Femur (tissue), 1 donor: ENCODE results near the gene GALNT18.

Source experiments
- DNase-seq: peaks from one replicate; pipeline ENCODE4 v3.0.0-alpha.2; 2017

The GALNT18 gene

DNA sequence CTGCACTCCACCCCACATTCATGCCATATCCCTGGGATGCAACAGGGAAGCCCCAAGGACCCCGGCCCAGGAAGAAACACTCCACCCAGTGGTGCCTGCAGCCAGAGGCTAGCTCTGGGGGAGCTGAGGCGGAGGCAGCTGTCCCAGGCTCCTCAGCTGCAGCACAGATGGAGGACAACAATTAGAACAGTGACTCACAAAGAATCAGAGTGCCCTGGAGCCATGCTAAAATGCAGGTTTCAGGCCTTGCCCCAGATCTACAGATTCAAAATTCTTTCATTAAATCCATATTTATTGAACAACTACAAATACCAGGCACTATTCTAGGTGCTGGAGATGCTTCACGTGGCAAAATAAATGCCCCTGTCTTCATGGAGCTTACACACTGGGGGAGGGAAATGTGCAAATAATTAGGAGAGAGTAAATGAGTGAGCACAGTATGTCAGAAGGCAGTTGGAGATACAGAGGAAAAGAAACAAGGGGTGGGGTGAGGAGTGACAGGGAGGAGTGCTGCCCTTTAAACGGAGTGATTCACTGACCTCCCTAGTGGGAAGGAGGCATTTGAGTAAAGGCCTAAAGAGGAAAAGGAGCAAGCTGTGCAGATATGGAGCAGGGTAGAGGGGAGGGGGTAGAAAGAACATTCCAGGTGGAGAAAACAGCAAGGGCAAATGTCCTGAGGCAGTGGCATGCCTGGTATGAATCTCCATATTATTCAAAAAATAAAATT lies 195.4 kb downstream of the GALNT18 start:
- DNase-seq = no peak

DNA sequence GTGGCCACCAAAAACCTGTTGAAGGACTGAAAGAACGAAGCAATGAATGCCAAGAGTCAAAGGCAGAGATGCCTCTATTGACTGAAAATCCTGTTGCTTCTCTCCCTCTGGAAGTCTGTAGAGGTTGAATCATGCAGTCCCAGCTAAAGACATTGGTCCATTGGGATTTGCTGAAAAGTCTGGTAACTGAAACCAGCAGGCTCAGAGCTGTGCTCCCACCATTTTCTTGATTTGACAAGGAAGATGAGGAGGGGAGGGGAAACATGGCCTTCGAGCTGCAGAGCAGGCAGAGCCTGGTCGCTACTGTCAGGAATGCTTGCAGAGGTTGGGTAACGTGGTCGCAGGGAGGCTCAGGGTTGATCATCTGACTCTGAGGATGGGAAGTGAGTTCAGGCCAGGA lies 196.0 kb downstream of the GALNT18 start:
- no peak for DNase-seq

DNA sequence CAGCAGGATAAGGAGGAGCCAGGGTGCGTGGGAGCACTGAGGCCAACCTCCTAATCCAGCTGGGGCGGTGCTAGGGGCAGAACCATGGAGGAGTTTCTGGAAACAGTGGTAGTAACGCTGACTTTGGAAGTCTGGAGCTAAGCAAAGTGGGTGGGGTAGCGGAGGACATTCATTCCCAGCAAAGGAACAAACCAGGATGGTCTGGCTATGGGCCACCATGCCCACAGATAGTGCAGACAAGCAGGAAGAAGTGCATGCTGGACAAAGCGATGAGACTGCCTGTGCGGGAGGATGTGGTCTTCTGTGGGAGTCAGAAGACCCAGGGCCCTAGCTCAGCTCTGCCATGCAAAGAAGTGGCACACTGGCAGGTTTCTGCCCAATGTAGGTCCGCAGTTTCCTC lies 197.1 kb downstream of the GALNT18 start:
- DNase-seq = peak; percentile 66

DNA sequence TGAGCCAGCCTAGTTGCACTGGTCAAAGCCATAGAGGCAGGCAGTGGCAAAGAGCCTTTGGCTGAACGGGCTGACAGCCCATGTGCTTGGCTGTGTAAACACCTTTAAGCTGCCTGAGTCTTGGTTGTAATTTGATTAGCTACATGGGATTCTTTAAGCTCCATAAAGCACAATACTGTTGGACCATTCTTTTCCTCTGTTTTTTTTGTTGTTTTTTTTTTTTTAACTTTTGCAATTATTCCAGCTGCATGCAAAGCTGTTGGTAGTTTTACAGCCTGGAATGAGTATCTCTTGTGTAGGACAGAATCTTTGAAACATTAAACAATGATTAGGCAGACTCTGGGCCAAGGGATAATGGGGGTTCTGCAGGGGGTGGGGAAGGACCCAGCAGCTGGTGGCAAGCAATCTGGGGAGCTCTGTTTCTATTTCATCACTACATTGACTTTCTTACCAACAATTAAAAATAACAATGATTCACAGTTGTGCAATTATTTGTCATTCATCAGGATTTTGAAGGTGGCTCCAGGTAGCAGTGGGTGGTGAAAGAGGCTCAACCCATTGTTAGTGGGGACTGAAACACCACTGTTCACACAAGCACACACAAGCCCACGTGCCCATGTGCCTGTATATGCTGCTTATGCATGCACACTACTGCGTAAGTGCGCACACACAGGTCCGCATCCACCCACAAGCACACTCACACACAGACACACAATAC lies 199.2 kb downstream of the GALNT18 start:
- DNase-seq = no peak

DNA sequence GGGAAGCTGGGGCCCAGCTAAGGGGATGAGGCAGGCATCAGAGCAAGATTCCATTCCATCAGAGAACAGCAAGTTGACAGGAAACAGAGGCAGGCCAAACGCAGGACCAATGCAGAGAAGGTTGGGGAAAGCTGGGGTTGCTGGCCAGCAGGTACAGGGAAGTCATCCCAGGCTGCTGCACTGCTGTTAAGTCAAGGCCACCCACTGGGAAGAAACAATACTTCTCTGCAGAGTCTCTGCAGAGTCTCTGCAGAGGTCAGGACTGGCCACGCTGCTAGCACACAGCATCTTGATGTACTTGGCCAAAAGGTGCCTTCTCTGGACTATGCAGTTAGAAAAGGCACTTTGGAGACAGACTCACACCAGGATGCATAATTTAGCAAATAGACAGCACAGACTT lies 200.3 kb downstream of the GALNT18 start:
- DNase-seq = no peak

DNA sequence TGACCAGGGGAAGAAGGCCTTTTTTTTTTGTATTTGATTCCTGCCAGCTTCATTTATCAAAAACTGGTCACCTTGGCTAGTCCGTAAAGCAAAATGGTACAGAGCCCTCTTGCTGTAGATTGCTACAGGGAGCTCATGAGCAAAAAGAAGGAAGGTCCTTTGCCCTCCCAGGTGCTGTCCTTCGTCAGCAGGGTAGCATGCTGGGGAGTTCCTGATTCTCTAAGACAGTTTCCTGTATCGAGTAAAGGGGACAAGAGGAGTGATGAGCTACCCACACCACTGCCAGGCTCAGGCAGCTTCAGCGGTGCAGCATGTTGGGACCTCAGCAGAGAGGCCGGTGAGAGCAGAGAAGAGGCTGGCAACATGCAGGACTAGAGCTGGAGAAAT lies 200.9 kb downstream of the GALNT18 start:
- DNase-seq = no peak

DNA sequence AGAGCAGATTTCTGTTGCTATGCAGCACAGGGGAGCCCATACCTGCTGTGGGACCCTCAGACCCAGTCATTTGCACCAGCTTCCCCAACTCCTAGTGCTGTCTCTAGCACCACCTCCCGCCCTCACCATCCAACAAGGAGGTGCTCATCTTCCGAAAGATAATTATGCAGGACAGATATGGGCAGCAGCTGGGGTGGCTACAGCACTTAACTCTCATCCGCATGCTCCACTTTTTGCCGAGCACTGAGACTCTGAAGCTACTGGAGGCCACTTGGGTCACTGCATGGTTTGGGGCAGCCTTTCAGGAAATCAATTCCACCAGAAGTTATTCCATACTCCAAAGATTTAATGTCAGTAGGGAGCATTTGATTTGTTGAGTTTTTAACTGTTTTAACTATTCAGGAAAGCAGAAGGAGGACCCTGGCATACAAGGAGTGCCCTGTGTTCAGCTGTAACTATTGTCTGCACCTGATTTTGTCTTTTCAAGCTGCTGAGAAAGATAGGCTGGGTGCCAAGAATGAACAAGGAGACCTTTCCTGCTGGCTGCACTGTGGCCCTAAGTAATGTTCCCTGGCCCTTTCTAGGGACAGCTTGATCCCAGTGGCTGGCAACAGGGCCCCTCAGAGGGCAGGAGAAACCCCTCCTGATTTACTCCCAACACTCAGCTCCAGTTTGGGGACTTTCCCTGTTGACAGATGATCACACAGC lies 201.5 kb downstream of the GALNT18 start:
- no peak for DNase-seq

DNA sequence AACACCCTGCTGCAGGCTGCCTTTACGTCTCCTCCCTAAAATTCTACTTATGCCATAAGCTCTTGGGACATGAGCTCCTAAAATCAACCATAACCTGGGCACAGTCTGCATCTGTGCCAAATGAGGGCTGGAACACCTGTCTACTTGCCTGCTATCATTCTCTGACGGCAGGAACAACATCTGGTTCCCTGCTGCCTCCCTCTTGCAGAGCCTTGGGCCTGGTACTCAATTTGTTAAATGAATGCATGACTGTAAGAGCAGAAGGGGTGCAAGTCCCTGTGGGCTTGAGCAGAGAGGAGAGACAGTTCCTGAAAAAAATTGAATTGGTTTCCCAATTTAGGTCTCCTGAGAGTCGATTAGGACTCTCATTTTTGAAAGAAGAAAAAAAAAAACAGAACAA lies 202.1 kb downstream of the GALNT18 start:
- DNase-seq = no peak

DNA sequence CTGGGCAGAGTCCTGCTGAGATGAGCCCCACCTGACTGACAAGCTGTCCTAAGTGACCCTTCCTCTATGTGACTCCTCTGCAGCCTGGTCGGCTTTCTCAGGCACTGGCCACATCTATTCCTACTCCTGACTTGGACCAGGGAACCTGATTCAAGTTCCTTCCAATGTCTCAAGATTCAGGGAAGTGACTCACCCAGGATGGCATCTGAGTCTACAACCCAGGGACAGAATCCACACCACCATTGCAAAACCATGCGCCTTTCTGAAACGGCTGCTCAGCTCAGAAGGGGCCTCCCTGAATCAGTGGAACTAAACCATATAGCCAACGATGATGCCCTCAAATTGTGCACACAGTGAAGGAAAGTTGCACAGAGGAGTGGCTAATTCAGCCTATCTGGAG lies 204.9 kb downstream of the GALNT18 start:
- no peak for DNase-seq

DNA sequence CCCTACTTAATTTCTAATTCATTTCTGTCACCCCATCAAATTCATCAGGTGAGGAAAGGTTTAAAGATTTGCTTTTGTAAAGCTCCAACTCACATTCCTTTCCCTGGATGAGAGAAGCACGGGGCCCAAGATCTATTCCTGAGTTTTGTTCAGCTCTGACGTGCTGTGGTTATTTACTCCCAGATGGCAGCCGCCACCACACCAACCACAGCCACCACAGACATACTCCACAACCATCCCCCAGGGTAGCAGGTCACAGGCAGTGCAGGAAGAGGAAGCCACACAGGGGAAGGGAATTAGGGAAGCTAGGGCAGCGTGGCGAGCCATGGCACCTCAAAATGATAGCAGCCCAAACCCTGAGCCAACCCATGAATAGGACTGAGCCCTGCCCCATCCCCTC lies 205.3 kb downstream of the GALNT18 start:
- peak; percentile 68 for DNase-seq

DNA sequence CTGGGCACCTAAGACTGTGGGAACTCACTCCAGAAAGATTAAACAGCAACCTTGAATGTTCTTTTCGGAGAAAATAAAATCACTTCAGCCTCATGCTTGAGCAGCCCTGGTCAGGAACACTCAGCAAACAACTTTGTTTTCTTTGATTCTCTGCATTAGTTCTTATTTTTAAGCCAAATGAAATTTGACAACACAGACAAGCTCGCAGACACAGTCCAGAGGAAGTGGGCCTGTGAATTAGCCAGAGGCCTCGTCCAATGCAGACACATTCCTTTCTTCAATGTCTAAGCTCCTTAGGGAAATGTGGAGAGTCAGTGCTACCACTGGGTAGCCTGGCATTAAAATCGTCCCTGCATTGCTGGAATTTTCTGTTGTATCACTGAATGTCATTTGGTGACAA lies 205.9 kb downstream of the GALNT18 start:
- DNase-seq = no peak

DNA sequence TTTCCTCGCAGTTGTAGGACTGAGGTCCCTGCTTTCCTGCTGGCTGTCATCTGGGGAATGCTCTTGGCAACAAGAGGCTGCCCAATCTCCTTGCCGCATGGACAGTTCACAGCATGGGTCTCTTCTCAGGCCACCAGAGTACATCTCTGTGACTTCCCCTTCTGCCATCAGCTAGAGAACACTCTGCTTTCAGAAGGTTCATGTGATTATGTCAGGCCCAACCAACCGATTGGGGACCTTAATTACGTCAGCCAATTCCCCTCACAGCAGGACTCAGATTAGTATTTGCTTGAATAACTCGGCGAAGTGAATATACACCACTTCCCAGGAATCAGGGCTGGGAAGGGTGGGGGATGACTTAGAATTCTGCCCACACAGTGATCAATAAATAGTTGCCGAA lies 206.8 kb downstream of the GALNT18 start:
- DNase-seq = no peak

DNA sequence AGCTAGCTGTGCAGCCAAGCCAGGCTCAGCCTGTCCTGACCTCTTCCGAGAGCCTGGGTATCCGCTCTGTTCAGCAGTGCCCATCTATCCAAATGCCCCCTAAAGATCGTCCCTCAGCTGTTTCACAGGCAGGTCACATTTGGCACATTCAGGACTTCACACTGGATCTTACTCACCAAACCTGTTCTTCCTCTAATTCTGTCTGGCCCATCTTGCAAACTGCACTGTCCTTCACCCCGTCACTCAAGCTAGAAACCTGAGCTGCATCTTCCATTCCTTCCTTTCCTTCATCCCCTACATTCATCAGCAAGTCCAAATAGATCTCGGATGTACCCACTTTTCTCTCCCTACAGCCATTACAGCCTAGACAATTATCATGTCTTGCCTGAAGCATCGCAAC lies 208.0 kb downstream of the GALNT18 start:
- no peak for DNase-seq

DNA sequence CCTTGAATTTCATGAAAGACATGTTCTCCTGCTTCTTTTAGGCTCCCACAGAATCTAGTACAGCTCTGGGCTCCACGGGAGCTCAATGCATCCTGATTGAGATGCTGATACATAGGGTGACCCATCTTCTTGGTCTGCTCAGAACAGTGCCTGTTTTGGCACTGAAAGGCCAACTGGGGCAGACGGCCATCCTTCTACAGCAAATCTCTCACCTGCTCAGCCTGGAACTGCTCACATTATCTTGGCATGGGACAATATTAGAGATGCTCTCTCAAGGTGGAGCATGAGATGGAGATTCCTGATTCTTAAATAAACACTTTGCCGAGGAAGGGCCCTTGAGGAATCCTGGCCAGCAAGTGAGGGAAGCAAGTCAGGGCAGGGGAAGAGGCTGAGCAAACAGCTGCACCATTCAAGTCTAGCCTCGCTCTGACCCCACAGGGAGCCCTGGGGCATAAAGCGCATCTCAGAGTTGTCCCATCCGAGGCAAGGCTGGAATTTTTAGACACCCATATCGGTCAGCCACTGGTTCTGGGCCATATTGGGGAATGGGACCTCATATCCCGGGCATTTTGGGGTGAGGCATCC lies 210.3 kb downstream of the GALNT18 start:
- DNase-seq = no peak

DNA sequence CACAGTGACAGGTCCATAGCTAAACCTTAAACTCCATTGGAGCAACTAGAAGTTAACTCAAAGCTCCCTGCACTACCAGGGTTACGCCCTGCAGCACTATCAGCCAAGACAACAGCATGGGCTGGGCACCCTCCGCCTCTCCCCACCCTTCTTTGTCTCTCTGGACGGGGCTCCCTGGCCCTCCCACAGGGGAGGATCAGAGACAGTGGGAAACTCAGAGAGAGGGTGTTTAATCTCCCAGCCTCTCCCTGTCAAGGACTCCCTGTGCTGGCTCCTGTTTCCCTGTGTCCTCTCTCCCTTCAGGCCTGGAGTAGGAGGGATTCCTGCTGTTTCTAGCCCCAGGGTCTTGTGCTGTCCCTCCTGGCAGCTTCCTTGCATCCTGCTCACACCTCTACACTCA lies 211.9 kb downstream of the GALNT18 start:
- no peak for DNase-seq

DNA sequence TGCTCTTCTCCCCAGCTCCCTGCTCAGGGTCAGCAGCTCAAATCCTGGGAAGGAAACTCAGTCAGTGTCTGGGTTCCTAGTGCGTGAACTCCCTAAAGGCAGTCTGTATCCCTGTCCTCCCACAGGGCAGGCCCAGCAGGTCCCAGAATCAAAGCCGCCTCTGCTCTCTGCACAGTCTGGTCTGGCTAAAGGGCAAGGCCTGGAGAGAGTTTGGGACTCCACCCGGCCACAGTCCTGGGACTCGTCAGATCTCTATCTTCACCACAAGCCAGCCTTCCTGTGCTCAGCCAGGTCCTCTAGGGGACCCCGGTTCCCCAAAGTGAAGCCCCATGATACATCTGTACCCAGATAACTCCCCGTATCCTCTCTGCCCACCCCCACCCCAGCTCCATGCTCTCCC lies 212.6 kb downstream of the GALNT18 start:
- no peak for DNase-seq

DNA sequence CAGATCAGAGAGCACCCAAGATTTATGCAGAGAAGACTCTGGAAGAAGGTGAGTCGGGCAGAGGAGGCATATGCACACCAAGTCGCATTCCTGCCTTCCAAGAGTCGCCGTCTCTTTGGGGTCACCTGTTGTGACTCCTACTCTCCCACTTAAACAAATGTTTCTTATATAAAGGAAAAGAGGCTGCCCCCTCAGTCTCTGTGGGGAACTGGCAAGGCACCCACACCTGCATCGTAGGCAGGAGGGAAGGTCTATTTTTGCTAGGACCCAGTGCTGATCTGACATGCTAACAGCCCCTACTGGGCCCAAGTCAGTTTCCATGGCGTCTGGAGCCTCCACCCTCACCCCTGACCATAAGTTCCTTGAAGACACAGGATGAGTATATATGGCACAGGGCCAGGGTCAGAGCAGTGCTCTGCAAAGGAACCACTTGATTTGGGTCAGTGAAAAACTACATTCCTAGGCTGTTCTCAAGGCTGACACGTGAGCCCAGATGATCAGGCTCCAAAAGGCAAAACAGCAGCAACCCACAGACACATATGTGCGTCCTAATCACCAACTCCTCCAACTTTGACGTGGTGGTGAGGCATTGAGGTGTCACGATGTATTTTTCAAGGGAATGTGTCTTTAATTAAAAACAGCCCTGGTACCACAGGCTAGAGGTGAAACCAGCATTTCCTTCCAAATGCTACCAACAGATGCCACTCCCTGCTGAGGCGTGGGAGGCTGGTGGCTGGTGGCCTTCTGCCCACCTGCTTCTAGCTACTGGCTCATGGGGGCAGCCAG lies 213.2 kb downstream of the GALNT18 start:
- no peak for DNase-seq

DNA sequence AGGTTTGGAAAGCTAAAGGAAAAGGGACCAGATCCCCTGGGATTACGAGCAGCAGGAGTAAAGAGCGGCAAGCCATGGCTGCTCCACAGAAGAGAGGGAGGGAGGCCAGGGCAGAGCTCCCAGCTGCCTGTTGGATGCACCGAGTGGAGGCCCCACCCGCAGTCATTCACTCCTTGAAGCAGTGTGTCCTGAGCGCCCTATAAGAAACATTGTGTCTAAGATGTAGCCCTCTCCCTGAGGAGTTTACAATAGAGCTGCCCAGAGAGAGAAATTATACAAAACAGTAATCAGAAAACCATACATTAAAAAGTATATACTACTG lies 214.1 kb downstream of the GALNT18 start:
- DNase-seq = no peak

DNA sequence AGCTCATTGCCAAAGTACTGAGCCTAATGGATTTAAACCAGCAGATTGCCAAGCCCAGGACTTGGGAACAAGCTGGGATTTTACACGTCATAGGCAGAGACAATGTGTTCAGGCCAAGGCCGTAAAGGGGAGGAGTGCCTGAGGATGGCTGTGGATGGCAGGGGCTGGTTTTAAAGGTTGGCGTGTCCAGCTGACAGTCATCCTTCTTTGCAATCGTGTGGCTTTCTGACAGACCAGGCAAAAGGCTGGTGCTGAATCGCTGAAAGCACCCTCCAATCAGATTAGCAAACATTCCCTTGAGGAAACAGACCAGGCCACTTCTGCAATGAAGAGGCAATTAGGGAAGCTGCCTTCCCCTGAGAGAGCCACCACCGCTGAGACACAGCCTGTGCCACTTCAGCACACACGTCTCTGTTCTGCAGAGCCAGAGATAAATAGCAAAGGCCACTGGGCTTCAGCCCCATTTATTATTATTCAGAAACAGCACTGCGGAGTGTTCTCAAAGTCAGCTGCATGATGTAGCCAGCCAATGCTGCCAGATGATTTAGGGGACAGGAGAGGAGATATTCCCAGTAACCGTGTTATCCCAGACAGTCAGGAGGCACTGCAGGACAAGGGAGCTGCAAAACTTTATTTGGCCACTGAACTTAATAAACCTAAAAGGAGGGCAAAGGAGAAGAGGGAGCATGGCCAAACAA lies 214.6 kb downstream of the GALNT18 start:
- DNase-seq = peak; percentile 54

DNA sequence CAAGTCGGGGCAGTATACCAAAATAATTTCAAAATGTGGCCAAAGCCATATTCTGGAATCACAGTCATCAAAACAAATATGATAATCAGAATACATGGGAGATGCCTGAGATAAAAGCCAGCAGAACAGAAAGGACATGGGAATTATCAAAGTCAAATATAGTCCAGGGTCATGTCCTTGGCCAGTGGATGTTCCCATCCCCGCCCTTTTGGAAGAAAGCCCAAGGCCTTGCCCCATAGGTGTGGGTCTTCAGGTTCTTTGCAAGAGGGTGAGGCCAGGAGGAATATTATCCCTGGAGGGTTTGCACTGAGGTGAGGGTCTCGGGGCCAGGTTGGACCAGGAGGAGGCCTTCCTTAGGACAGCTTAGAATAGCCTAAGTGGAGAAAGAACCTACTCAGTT lies 215.2 kb downstream of the GALNT18 start:
- DNase-seq = no peak

DNA sequence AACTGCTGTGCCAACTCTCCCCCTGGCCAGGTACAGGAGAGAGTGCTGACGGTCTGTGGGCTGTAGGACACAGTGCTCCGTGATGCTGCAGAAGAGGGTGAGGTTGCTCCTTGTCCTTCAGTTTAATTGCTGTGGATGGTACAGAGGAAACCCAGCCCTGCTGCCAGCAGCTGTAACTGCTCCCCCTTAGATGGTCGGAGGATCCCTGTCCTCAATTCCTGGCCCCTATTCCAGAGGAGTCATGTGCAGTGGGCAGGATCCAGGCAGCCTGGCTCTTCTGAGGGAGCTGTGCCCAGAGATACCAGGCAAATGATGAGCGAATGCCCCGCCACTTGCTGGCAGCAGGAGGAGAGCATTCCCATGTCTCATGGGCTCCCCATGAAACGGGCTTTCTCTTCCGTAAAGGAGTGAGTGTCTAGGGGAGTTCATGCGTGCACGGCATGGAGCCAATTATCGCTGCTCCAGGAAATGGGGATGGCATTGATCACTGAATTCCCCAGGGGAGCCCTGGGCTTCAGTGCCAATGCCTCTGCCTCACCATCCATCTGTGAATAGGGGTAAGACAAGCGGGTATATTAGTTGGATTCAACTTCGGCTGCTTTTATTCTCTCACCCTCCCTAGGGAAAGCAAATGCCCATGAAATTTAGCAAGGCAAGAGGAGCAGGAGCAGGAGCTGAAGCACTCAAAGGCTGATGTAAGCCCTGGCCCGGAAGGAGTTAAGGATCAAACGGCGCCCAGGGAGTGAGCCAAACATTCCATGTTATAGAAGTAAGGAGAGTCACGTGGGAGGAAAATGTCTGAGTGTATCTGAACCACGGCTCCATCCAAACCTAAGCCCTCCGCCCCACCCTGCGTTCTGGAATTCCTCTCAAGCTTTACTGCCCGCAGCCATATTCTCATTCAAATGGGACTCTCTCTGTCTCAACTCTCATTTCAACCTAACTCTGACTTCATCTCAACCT lies 217.8 kb downstream of the GALNT18 start:
- peak; percentile 85 for DNase-seq
